HG03558 (cell line): ENCODE data around the gene FOSL2.

Experiments used
- ATAC-seq: cut with Tn5 transposase; IDR thresholded peaks from one replicate; pipeline ENCODE4 v1.9.1; 2021; ENCODE audit warnings: moderate number of reproducible peaks; ENCODE audit not compliant: unreplicated experiment; ENCODE audit errors: extremely low read depth

Gene FOSL2

DNA sequence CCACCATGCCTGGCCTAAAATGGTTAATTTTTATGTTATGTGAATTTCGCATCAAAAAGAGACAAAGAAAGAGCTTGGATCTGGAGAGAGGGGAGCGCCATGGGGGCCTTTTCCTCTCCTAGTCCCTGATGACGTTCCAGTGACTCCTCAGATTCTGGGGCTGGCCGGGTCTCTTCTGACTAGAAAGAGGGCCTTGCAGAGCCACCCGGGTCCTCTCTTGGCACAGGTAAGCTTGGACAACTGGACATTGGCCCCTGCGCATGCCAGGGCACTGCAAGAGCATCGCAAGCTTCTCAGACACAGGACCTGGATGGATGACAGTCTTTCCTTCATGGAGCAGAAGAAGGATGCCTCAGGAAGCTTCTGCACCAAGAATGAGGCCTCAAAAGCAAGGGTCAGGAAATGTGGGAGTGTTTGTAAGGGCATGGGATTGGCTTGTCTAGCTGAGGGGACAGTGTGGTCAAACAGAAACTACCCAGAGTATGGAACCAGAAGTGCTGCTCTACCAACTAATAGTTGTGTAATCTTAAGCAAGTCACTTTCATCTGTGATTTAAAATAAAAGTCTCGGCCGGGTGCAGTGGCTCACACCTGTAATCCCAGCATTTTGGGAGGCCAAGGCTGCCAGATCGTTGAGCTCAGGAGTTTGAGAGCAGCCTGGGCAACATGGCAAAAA is 35.2 kb downstream of the FOSL2 start:
- ATAC-seq: no peak

DNA sequence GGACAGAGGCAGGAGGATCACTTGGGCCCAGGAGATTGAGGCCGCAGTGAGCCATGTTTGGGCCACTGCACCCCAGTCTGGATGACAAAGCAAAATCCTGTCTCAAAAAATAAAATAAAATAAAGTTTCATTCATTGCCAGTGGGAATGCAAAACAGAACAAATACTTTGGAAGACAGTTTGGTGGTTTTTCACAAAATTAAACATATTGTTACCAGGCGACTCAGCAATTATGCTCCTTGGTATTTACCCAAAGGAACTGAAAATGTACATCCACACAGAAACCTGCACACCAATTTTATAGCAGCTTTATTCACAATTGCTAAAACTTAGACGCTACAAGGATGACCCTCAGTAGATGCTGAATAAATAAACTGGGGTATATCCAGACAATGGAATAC is 35.8 kb downstream of the FOSL2 start:
- ATAC-seq: no peak

DNA sequence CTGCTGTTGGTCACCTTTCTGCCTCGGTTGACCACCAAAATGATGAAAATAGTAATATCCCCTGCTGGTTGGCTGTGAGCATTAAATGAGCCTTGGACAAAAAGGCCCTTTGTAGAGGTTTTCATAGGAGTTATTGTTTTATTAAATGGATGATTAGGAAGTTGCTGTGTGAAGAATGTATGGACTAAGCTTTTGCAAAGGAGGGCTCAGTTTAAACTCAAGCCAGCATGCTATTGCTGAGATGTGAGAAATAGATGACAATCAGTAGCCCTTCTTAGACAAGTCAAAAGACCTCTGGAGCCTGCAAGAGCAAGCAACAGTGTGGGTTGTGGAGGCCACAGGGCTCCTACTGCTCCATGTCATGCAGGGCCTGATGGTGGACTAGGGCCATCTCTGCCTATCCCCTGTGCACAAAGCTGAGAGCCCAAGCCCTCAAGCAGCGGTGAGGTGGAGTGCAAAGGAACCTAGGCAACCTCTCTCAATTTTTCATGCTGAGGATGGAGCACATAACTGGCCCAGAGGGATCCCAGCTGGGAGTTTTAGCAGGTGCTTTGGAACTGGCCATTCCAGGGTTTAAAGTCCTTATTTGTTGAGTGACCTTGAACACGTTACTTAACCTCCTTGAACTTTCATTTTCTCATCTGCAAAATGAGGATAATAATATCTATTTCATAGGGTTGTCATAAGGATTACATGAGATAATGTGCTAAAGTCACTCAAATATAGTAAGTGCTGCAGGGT is 37.1 kb downstream of the FOSL2 start:
- no peak for ATAC-seq

DNA sequence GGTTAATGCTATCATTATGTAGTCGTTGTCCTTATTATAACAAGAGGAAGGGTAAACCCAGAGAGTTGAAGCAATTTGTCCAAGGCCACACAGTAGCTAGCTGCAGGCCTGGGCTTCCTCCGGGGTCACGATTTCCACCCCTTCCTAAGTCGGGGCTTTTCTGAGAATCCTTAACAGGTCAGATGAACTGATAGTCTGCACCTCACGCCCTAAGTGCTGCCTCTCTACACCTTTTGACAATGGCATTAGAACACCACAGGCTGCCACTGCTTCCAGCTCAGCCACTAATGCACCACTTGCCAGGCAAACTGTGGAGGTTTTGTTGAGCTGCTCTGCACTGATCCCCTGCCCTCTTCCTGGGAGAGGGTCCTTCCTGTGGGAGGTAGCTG is 37.7 kb downstream of the FOSL2 start:
- no peak for ATAC-seq

DNA sequence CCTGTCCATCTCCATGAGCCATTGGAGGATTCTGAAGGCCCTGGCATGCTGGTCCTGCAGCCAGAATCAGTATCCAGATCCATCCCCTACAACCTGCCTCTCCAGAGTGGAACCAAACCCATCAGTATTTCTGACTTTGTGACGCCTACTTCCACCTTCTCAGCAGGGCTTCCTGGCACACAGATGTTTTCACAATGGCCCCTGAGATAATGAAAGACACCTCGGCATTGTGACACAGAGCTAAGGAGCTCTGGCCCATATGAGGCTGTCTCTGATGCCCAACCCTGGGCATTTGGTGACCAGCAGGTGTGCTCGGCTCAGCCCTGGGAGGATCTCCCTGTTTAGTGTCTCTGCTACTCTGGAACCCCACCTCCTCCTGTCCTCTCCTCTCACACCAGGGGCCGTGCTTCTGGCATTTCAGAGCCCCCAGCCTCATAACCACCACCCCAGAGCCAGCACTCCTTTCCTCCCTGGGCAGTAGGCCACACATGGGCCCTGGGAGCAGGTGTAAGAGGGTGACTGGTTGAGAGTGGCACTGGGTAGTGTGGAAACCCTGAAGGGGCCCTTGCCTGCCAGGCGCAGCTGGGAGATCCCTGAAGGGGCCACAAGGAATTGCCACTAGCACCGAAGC is 38.2 kb downstream of the FOSL2 start:
- no peak for ATAC-seq

DNA sequence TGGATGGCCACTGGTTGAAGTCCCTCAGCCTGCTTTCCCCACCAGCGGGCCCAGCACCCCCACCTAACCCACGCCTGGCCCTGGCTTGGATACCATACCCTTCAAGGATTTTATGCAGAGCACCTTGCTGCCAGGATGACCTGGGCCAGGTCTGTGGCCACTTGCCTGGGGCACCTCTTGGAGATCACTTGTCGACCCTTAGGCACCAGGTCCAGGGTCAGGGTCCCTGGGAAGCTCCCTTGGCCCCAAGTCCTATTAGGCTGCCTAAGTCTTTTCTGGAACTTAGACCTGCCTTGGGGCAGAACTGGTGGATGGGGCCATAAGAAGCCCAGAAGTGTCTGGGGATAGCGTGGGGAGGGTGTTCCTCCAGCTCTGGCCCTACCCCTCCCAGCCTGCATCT is 39.1 kb downstream of the FOSL2 start:
- ATAC-seq: no peak

DNA sequence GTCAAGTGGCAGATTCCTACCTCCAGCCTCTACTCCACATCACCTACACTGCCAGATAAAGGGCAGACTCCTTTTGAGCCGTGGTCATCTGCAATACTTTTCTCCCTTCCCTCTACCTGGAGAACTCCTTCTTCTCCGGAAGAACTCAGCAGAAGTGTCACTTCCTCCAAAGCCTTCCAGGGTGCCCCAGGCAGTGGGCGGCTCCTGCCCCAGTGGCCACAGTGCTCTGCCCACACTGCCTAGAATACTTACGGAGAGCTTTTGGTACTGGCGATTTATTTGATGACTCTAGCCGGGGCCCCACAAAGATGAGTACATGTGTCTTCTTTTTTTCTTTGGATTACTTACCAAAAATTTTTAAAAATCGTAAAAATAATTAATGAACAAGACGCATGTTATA is 39.7 kb downstream of the FOSL2 start:
- ATAC-seq: no peak

DNA sequence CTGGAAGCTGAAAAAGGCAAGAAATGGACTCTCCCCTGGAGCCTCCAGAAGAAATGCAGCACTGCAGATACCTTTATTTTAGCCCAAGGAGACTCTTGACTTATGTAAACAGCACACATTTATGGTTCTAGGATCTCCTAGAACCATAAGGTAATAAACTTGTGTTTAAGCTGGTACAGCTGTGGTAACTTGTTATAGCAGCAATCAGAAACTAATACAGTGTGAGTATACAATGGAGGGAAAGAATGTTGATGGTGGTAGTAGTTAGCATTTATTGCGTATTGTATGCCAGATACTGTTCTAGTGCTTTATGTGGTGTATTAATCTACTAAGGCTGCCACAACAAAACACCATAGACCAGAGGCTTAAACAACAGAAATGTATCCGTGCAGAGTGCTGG is 40.6 kb downstream of the FOSL2 start:
- no peak for ATAC-seq

DNA sequence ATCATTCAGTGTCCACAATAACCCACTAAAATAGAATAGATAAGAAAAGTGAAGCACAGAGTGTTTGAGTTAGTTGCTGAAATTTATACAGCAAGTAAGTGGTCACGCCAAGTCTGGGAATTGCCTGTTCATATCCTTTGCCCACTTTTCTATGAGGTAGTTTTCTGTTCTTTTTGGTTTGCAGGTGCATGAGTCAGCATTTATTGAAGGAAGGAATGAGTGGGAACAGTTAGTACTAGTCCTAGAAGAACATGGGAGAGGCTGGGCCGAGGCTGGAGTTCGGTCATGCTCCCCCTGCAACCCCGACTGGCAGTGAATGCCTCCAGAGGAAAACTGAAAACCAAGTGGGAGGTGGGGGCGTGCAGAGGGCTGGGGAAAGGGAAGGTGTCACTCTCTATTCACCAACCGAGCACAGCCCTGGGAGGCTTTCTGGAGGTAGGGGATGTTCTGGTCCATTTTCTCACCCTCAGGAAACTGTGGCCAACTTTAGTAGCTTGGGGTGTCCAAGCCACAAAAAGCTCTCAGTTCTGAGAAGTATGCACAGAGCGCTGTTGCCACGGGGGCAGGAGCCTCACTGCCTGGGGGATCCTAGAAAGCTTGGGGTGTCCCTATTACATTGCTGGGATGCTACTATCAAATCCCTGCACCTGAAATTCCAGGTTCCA is 41.4 kb downstream of the FOSL2 start:
- no peak for ATAC-seq

DNA sequence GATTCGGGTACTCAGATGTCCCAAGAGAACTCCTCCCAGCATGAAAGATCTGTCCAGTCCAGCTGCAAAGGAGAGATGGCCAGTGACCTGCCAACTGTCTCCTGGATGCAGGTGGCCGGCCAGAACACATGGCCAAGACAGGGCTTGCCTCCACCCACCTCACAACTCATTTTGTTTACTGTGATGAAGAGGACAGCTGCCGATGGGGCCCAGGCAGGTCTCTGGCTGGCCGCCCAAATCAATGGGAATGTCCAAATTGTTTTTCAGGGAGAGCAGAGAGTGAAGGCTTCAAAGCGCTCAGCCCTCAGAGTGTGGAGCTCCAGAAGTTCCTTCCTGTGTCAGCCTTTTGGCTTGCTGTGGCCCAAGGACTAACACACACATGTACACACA is 41.9 kb downstream of the FOSL2 start:
- ATAC-seq: no peak

DNA sequence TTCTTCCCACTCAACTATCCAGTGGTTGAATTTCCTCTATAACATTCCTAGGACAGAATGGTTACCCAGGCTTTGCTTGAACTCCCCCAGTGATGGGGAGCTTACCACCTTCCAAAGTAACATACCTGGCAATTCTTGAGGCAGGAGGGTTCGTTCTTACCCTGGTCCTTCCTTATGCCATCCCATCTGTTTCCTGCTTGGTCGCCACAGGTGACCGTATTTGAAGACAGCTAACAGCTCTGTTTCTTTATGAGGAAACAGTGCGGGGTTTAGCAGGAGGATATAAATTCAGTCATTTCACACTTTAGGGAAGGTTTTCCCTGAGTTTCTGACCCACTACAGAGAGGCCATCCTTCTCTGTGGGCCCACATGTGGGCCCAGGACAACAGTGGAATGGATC is 42.6 kb downstream of the FOSL2 start:
- no peak for ATAC-seq

DNA sequence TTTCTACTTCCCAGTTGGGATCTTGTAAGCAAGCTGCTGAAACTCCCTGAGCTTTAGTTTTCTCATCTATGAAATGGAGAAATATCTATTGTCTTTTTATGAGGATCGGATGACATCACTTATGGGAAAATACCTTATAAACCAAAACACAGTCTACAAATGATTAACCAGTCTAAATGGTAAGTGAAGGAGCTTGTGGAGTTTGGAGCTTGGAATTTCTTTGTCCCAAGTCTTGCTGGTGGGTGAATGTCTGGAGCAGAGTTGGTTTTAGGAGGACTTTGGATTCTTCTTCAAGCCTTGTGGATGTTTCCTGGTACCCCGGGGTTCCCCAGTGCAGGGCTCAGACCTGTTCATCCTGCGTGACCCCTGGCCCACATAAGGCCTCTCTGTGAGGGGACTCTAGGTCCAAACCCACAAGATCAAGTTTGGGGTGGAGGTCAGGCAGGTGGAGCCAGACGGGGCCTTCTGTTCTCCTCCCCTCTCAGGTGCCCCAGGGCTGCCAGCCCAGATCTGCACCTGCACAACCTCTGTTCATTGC is 43.2 kb downstream of the FOSL2 start:
- no peak for ATAC-seq

DNA sequence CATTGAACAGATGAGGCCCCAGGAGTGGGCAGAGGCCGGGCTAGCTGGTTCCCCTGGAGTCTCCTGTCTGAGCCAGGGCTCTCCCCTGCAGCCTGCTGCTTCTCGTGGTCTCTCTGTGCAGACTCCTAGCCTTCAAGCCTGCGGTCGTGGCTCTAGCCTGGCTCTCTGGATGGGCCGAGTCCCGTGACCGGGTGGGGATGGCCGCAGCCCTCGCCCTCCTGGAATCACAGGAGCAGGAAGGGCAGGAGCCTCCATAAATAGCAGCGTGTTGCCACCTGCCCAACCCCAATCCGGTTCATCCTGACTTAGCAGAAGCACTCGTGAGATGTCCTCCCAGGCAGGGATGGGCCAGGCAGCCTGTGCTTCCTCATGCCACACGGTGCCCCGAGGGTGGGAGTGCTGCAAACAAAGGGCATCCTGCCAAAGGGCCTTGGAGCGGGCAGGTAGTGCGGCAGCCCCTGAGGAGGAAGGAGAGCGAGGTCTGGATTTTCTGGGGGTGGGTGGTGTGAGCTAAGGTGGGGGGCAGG is 43.9 kb downstream of the FOSL2 start:
- ATAC-seq: no peak

DNA sequence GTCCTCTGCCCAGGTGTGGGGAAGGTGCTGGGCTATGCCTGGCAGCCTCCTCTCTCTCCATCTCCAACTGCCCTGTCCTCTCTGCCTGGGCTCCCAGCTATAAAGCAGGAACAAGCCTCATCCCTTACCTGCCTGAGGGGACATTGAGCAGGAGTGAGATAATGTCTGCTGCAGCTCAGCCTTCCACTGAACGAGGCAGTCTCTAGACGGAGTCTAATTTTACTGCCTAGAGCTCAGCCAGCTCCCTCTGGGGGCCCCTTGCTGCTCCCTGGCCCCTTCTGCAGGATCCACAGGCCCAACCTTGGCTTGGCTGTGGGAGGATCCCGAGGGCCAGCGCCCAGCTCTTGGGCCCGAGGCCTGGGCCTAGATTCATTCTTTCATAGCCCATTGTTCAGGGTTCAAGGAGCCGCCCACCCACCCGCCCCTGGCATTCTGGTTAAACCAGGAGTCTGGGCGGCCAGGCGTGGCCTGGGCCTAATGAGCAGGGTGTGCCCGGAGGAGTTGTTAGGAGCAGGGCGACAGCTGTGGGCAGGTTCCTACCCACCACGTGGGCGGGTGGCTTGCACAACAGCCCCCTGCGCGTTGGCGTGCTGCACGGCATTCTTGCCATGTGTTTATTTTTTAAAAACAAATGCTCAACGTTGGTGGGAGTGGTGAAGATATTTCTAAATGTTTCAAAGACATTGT is 44.6 kb downstream of the FOSL2 start:
- no peak for ATAC-seq

DNA sequence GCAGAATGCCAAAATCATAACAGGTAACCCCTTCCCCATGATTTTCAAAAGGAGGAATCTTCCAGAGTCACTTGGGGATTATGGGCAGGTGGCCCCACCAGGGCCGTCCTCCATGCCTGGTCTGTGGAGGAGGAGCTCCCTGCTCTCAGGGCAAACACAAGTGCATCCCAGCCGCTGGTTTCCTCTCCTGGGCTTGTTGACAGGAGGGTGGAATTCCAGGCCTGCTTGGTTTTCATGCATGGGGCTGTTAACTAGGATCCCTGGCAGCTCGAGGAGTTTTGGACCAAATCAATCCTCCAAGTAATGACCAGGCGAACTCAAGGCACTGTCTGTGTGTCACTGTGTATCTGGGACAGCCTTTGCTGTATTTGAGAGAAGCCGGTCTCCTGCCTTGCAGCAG is 45.3 kb downstream of the FOSL2 start:
- ATAC-seq: no peak

DNA sequence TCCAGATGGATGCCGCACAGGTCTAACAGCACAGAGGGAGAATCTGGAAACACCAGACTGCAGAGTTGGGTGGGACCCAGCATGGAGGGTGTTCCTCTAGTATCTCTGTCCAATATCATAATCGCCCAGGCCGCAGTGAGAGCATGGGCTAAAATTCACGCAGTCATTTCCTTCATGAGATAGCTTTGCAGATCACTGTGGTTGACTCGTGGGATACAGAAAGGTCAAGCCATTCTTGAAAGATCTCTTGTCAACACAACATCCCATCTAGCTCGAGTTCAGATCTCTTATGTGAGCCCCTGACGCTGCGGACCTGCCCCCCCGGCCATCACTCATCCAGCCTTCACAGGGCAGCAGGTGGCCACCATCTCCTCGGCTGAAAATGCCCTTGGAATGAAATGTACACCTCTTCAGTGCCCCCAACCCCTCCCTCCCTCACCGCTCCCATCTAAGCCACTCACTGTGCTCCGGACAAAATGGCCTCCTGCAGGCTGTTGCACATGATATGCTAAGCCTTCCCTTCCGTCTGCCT is 45.9 kb downstream of the FOSL2 start:
- ATAC-seq: no peak

DNA sequence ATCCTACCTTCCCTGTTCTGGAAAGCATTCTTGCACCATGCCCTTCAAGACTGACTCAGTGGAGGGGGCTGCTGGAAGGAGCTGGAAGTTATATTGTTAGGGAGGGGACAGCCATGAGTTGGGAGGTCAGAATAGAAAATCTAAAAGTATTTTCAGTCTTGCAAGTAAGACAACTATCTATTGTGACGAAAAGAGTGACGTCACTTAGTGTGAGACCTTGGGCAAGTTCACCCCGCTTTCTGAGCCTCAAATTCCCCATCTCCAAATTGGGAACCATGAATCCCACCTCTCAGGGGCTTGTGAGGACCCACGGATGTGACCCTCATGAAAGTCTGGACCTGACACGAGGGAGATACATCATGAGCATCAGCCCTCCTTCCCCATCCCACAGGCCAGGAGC is 46.5 kb downstream of the FOSL2 start:
- no peak for ATAC-seq

DNA sequence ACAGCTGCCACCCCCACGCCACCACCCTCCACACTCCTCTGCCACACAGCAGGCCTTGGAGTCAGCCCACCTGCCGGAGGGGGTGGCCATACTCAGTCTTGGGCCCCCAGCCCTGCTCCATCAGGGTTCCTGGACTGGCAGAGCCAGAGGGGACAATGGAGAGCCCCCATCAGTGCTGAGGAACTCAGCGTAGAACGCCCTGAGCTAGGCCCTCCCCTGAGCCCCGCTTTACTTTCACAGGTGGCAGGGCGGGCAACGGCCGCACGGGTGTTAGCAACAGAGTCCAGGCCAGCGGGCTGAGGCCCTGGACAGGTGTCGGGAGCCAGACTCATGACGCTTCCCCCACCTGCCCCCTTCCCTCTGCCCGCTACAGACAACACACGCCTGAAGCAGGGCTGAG is 47.1 kb downstream of the FOSL2 start:
- no peak for ATAC-seq

DNA sequence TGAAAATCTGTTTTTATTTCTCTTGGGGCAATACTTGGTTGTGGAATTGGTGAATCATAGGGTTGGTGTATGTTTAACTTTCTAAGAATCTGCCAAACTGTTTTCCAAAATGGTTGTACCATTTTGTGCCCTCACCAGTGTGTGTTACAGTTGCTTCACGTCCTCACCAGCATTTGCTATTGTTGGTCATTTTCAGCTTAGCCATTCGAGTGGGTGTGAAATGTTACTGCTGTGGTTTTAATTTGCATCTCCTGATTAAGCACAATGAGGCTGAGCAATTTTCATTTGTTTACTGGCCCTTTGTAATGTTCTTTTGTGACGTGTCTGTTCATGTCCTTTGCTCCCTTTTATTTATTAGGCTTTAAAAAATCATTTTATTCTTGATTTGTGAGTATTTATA is 49.7 kb downstream of the FOSL2 start:
- ATAC-seq: no peak

DNA sequence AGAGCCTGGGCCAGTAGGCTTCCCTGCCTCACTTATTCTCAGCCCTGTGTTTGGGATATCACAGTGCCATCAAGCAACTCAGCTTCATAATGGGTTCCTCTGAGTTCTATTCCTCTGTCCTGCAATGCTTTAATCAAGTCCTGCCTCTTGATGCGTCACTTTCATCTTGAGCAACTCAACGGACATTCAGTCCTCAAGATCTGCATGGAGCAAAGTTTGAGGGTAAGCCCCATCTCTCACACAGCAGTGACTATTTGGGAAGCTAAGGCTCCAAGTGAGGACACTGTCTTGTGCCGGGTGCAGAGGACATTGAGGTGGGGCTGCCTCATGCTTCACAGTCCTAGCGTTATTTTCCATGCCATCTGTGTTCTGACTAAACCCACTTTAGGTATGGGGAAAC is 52.3 kb downstream of the FOSL2 start:
- no peak for ATAC-seq
